ENCODE results near the gene LGR6.
"Not testable (repeated sequence)": the region's sequence is repeated elsewhere in the genome, so short reads cannot be mapped to it uniquely, and the experiment has no call there.

Gene LGR6

GRCh38 chr1:202160377-202160940 lies 33.1 kb upstream of the LGR6 start, which contains the start of gene PTPN7:
Gene PTPN7, minus strand, starts transcription at chr1:202160602. Its CDS starts 1,200 bp downstream, at chr1:202159402.
- no peak for DNase-seq (ENCODE audit: low spot score)

- no peak for DNase-seq (ENCODE audit: low spot score)
These were observed 32.2 kb upstream of the LGR6 start for GRCh38 chr1:202161151-202162046.

GRCh38 chr1:202162047-202162417 lies 31.6 kb upstream of the LGR6 start:
- DNase-seq (ENCODE audit: low spot score) = no peak

- DNase-seq (ENCODE audit: low spot score) = no peak
These were observed 30.9 kb upstream of the LGR6 start for GRCh38 chr1:202162418-202163280.

- DNase-seq (ENCODE audit: low spot score) = no peak
These were observed 30.0 kb upstream of the LGR6 start for GRCh38 chr1:202163281-202164270.

GRCh38 chr1:202164271-202165037 lies 29.1 kb upstream of the LGR6 start:
- DNase-seq (ENCODE audit: low spot score) = no peak

- no peak for DNase-seq (ENCODE audit: low spot score)
These were observed 28.2 kb upstream of the LGR6 start for GRCh38 chr1:202165267-202165941.

- no peak for DNase-seq (ENCODE audit: low spot score)
These were observed 27.4 kb upstream of the LGR6 start for GRCh38 chr1:202165942-202166843.

- DNase-seq (ENCODE audit: low spot score) = not testable (repeated sequence)
These were observed 26.5 kb upstream of the LGR6 start for GRCh38 chr1:202167054-202167453.

- DNase-seq (ENCODE audit: low spot score) = no peak
These were observed 25.7 kb upstream of the LGR6 start for GRCh38 chr1:202167708-202168415.

GRCh38 chr1:202168861-202169260 lies 24.7 kb upstream of the LGR6 start:
- DNase-seq (ENCODE audit: low spot score) = no peak

GRCh38 chr1:202170726-202171125 lies 22.9 kb upstream of the LGR6 start:
- no peak for DNase-seq (ENCODE audit: low spot score)

GRCh38 chr1:202171292-202172014 lies 22.1 kb upstream of the LGR6 start:
- DNase-seq (ENCODE audit: low spot score) = no peak

- no peak for DNase-seq (ENCODE audit: low spot score)
These were observed 21.6 kb upstream of the LGR6 start for GRCh38 chr1:202172015-202172355.

GRCh38 chr1:202173993-202174392 lies 19.6 kb upstream of the LGR6 start:
- no peak for DNase-seq (ENCODE audit: low spot score)

GRCh38 chr1:202176949-202177927 lies 16.4 kb upstream of the LGR6 start:
- no peak for DNase-seq (ENCODE audit: low spot score)

All from HuH-7 (cell line).